Fibroblast of skin of left quadriceps (primary cell): Measurements from ENCODE around the gene GLB1L3.
"Not testable (repeated sequence)": the region's sequence is repeated elsewhere in the genome, so short reads cannot be mapped to it uniquely, and the experiment has no call there.

ENCODE experiments used
- DNase-seq, 2 experiments: peaks; one replicate each; pipeline ENCODE4 v3.0.0-alpha.2; 2013; ENCODE audit warnings: low read depth in 2 of 2

GLB1L3 gene

DNA sequence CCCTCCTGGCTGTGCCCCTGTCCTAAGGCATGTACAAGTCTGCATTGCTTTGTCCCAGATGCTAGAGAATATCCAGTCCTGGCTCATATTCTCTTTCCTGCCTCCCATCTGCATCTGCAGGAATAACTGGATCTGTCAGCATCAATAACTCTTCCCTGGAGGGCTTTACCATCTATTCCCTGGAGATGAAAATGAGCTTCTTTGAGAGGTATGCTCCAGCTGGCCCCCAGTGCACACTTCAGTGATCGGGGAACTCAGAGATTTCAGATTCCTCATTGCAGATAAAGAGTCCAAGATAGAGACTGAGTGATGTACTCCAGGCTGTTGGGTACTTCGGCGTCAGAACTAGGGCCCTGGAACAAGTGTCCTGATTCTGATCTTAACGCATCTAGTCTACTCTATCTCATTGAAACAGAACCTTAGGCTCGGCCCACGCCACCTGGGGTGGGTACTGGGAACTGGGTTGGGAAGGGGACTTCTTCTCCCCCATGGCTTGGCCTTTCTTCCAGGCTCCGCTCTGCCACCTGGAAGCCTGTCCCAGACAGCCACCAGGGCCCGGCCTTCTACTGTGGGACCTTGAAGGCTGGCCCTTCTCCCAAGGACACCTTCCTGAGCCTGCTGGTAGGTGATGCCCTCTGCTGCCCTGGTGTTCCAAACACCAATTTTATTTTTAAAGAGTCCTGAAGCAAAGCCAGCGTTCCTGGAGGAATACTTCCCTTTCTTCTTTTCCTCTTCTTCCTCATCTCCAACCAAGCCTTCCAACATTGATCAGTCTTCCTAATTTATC, 37.8 kb downstream of the GLB1L3 start:
- DNase-seq: no peak

DNA sequence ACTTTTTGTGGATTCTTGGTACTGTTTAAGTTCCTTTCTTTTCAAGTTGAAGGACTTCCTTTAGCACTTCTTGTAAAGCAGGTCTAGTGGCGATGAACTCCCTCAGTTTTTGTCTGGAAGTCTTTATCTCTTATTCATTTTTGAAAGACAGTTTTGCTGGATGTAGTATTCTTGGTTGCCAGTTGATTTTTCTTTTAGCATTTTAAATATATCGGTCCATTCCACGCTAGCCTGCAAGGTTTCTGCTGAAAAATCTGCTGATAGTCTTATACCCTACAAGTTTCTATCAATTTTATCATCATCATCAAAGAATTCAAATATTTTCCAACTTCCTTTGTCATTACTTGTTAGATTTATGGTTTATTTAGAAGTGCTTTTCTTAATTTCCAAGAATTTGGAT, 40.9 kb downstream of the GLB1L3 start:
- no peak for DNase-seq

DNA sequence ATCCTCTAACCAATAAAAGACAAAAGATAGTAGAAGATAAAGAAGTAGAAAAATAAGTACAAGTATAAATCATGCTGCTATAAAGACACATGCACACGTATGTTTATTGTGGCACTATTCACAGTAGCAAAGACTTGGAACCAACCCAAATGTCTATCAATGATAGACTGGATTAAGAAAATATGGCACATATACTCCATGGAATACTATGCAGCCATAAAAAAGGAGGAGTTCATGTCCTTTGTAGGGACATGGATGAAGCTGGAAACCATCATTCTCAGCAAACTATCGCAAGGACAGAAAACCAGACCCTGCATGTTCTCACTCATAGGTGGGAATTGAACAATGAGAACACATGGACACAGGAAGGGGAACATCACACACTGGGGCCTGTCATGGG, 45.2 kb downstream of the GLB1L3 start:
- not testable (repeated sequence) for DNase-seq

DNA sequence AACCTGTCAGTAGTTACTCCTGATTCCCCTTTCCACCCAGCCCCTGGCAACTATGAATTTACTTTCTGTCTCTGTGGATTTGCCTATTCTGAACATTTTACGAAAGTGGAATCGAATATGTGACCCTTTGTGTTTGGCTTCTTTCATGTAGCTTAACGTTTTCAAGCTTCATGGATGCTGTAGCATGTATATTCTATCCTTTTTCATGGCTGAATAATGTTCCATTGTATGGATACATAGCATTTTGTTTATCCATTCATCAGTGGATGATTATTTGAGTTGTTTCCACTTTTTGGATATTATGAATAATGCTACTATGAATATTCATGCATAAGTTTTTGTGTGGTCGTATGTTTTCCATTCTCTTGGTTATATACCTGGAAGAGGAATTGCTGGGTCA, 46.4 kb downstream of the GLB1L3 start:
- DNase-seq: no peak

- no peak for DNase-seq
These were observed 52.3 kb downstream of the GLB1L3 start for GRCh38 chr11:134328433-134328832.

DNA sequence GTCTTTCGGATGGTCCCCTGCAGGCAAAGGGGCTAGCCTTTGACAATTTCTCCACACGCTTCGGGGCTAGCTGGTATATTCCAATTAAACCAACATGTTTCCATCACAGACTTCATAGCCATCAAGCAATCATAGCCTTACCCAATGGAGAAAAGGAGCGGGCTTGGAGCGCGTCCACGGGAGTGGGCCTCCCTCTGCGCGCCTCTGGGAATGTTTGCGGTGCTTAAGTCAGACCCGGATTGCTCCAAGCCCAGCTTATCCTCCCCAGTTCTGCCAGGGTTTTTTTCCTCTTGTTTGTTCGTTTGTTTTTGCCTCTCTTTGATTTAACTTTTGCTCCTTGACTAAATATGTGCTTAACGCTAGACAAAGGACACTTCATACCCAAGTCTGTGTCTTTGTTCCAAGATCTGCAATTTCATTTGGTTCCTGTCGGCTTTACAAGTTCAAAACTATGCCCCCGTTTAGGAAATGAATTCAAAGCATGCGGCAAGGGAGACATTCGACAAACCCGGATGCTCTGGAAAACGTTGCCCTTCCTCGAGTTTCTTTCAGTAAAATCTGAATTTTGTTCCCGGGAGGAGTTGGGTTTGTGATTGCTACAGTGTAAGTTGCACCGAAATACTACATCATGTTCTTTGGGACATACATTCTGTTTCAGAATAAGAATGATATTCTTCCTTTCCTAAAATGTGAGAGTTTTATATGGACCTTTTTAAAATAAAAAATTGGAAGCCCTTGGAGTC, 54.6 kb downstream of the GLB1L3 start:
- DNase-seq: no peak

DNA sequence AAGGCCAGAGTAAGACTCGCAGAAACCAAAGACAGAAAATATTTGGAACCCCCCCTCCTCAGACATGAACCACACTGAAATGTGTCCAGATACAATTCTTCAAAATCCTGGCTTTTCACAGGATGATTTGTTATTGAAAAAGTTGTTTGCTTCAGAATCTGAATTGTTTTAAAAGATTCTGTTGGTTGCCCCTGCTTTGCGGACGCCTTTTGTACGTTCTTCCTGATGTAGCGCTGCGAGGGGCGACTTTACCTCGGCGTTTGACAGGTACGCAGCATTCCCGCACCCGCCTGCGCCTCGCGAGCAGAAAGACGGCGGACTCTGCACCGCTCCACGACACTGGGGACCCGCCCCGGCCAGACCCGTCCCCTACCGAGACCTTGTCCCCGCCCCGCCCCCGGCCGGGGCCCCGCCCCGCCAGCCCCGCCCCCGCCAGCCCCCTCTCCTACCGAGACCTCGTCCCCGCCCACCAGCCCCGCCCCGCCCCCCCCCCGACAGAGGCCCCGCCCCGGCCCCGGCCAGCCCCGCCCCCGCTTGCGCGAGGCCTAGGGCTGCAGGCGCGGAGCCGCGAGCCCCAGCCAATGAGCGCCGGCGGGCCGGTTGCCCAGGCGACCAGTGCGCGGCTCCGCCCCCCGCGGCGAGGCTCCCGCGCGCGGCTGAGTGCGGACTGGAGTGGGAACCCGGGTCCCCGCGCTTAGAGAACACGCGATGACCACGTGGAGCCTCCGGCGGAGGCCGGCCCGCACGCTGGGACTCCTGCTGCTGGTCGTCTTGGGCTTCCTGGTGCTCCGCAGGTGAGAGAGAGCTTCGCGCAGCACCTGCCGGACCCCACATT, 55.4 kb downstream of the GLB1L3 start, which contains the start of gene GLB1L2:
Gene GLB1L2, plus strand, starts transcription at position 635 of the 835 bp plus-strand sequence. Its CDS starts 74 bp downstream, at position 709.
- peak; percentile 3 to 8 for DNase-seq

- no peak for DNase-seq
These were observed 56.0 kb downstream of the GLB1L3 start for GRCh38 chr11:134332189-134332631.

DNA sequence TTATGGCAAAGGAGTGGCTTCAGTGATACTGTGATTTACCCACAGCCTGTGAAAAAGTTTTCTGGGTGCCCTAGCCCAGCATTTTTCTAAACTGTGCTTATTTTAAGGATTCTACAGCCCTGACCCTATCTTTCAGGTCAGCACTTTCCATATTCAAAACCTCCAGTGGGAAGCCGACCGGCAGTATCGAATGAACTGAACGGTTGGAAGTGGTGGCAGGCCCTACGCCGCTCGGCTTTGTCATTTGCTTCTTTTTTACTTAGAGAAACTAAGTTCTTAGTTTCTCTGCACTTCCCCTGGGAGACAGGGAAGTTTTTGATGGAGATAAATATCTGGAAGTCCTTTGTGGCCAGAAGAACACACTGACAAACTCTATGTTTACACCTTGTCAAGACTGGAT, 56.6 kb downstream of the GLB1L3 start:
- DNase-seq: no peak

DNA sequence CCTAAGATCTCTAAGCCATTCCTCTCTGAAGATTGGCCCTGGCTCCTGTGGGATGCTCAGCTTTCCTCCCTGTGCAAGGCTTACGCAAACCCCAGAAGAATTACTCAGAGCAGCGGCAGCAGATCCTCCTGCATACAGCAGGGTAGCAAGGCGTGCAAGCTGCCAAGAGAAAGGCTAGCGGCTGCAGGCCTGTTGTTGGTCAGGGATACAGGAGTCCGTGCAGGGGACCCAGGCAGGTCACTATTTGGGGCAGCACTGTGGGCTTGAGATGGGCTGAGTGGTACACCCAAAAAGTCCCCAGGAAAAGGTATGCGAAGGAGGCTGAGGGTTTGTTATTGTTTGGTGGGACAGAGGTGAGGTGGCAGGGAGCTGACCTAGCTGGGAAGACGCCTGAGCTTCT, 57.1 kb downstream of the GLB1L3 start:
- DNase-seq: no peak

DNA sequence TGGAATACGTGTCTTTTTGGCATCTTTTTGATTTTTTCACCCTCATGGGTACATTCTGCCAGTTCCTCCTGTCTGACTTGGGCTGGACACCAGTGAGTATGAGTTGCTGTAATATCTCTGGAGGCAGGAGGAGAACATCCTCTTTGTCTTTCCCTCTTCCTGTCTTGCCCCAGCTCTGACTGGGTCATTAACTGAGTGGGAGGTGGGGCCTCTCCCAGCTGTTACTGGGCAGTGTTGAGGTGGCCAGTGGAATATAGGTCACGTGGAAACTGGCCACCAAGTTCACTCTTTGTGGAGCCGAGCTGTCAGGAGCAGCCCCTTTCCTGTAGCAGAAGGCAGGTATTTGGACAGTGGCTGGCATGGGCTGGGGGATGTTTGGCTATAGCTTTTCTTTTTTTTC, 57.8 kb downstream of the GLB1L3 start:
- no peak for DNase-seq

GRCh38 chr11:134334796-134335571, 58.8 kb downstream of the GLB1L3 start:
- DNase-seq: no peak

DNA sequence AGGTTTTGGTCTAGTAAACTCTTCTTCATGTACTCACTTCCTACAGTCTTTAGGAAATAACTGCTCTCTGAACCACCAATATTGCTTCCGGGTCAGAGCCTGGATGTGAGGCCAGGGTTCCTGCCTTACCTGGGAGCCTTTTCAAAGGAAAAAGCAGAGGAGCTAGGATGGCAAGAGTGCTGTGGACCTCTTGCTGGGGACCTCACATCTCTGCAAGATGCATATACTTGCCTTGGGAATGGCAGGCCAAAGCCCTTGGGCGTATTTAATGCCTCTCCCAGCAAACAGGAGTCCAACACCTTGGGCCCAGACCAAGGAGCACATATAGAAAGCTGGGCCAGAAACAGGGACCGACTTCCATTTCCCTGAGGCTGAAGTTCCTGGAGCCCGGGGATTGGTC, 60.9 kb downstream of the GLB1L3 start:
- no peak for DNase-seq

GRCh38 chr11:134338068-134338467, 61.9 kb downstream of the GLB1L3 start:
- DNase-seq: no peak

- DNase-seq: no peak
These were observed 62.5 kb downstream of the GLB1L3 start for GRCh38 chr11:134338654-134339053.

- DNase-seq: no peak
These were observed 63.6 kb downstream of the GLB1L3 start for GRCh38 chr11:134339756-134340155.

DNA sequence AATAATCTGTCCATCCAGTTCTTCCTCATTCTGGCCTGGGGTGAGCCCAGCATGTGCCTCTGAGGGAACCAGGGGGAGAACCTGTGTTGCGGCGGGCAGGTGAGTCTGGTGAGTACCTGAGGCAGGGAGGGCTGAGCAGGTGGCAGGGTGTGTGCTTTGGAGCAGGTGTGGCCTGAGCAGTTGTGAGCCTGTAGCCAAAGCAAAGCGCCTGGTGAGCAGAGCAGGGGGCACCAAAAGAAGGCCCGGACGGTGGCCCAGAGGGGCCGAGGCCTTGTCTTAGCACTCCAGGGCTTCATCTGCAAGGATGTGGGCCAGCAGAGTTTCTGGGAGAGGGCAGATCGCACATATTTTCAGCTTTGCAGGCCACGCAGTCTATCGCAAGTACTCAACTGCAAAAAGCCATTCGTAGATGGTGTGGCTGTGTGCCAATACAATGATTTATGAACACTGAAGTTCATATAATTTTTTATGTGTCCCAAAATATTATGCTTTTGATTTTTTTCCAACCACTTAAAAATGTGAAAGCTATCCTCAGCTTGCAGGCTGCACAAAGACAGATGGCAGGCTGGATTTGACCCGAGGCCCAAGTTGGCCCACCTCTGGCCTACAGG, 64.3 kb downstream of the GLB1L3 start:
- no peak for DNase-seq

- no peak for DNase-seq
These were observed 65.8 kb downstream of the GLB1L3 start for GRCh38 chr11:134341805-134342571.

GRCh38 chr11:134342572-134343340, 66.6 kb downstream of the GLB1L3 start:
- no peak for DNase-seq
